ENCODE measurements around the gene CCSER2.
A peak's percentile ranks its signal among the peaks of the same experiment; 100 is the strongest.
"Not testable (repeated sequence)": the region's sequence is repeated elsewhere in the genome, so short reads cannot be mapped to it uniquely, and the experiment has no call there.

CCSER2 gene

DNA sequence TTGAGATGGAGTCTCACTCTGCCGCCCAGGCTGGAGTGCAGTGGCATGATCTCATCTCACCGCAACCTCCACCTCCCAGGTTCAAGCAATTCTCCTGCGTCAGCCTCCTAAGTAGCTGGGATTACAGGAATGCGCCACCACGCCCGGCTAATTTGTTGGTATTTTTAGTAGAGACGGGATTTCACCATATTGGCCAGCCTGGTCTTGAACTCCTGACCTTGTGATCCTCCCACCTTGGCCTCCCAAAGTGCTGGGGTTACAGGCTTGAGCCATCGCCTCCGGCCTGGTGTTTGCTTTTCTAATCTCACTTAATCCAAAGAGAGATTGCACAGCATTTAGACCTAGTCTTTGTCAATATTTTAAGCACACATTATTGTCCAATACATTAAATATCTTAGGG lies 1.4 kb upstream of the CCSER2 start:
- not testable (repeated sequence) for H2AK5ac ChIP-seq (ENCODE audit: low read length, severe bottlenecking); H3K14ac ChIP-seq (ENCODE audit: low read length in 2 of 2); H3K36me3 ChIP-seq (ENCODE audit: control insufficient read depth in 1 of 2, insufficient read depth in 2 of 2, low read depth in 1 of 2, low read length in 2 of 2); DNase-seq; H4K91ac ChIP-seq (ENCODE audit: low read length); H2BK5ac ChIP-seq (ENCODE audit: low read depth, low read length, poor library complexity, severe bottlenecking); H2BK12ac ChIP-seq (ENCODE audit: low read length in 2 of 2); H3K4ac ChIP-seq (ENCODE audit: low read depth in 1 of 2, low read length in 2 of 2); H3K4me3 ChIP-seq (ENCODE audit: insufficient read depth in 1 of 2, low read depth in 1 of 2, low read length in 2 of 2); H3K18ac ChIP-seq (ENCODE audit: low read depth in 1 of 2, low read length in 2 of 2); H3K9ac ChIP-seq (ENCODE audit: low read length); H3K4me1 ChIP-seq (ENCODE audit: control insufficient read depth, insufficient read depth, low read depth, low read length); H2BK15ac ChIP-seq (ENCODE audit: low read depth, poor library complexity, severe bottlenecking); H3K9me3 ChIP-seq (ENCODE audit: control insufficient read depth, low read length); H4K8ac ChIP-seq (ENCODE audit: low read length); H3K27ac ChIP-seq (ENCODE audit: low read length, poor library complexity, severe bottlenecking); H3K4me2 ChIP-seq (ENCODE audit: low read length, poor library complexity, severe bottlenecking); H2AFZ ChIP-seq (ENCODE audit: low read depth, low read length); H3K79me1 ChIP-seq (replicated peaks; ENCODE audit: low read length, poor library complexity, severe bottlenecking); H3K27me3 ChIP-seq (ENCODE audit: control insufficient read depth in 1 of 2, insufficient read depth in 1 of 2, low read length in 2 of 2); H3K23ac ChIP-seq (ENCODE audit: low read length in 2 of 2); H2BK120ac ChIP-seq (ENCODE audit: low read depth, low read length)
- WGBS = 96% methylated on average over 7 of the region's 9 CpGs

DNA sequence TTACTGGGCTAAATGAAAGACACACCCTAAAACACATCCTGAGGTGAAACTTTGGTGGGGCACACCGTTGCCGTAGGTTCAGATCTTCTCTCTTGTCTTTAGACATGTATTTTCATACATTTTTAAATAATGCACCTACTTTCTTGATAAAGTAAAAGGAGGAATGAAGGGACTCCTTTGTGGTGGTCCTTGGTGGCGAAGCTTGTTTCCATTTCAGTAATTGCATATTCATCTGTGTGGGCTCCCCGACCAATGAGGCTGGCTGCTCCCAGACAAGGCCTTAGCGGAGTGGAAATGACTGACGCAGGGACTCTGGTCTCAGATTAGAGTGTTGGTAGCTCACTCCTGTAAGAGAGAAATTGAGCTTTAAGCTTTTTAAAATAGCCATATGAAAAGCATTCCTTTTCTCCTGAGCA lies 815 bp downstream of the CCSER2 start:
- Histone ChIP-seq H3K79me1 (replicated peaks; ENCODE audit: low read length, poor library complexity, severe bottlenecking) (peaks cover 5% of the 10 kb centered on the region), H2BK120ac (ENCODE audit: low read depth, low read length) (no peak overlapping the region), H3K4me2 (ENCODE audit: low read length, poor library complexity, severe bottlenecking) (peak overlapping the region; percentile 6), H3K14ac (ENCODE audit: low read length in 2 of 2) (no peak overlapping the region), H3K4me1 (ENCODE audit: control insufficient read depth, insufficient read depth, low read depth, low read length) (peaks cover 6% of the 10 kb centered on the region), H2AFZ (ENCODE audit: low read depth, low read length) (no peak overlapping the region), H3K4me3 (ENCODE audit: insufficient read depth in 1 of 2, low read depth in 1 of 2, low read length in 2 of 2) (peak overlapping the region; percentile 93 to 98), H3K9ac (ENCODE audit: low read length) (peak overlapping the region; percentile 98), H3K27me3 (ENCODE audit: control insufficient read depth in 1 of 2, insufficient read depth in 1 of 2, low read length in 2 of 2) (no peaks in the 10 kb centered on the region), H3K18ac (ENCODE audit: low read depth in 1 of 2, low read length in 2 of 2) (peak overlapping the region; percentile 83 to 85), H2BK15ac (ENCODE audit: low read depth, poor library complexity, severe bottlenecking) (no peak overlapping the region), H2BK5ac (ENCODE audit: low read depth, low read length, poor library complexity, severe bottlenecking) (no peak overlapping the region), H3K23ac (ENCODE audit: low read length in 2 of 2) (no peak overlapping the region), H4K8ac (ENCODE audit: low read length) (no peak overlapping the region), H3K9me3 (ENCODE audit: control insufficient read depth, low read length) (no peaks in the 10 kb centered on the region), H2BK12ac (ENCODE audit: low read length in 2 of 2) (no peak overlapping the region), H4K91ac (ENCODE audit: low read length) (no peak overlapping the region), H3K27ac (ENCODE audit: low read length, poor library complexity, severe bottlenecking) (peak overlapping the region; percentile 34), H3K36me3 (ENCODE audit: control insufficient read depth in 1 of 2, insufficient read depth in 2 of 2, low read depth in 1 of 2, low read length in 2 of 2) (no peaks in the 10 kb centered on the region), H3K4ac (ENCODE audit: low read depth in 1 of 2, low read length in 2 of 2) (peak overlapping the region in 1 of 2 experiments; percentile 7), H2AK5ac (ENCODE audit: low read length, severe bottlenecking) (no peak overlapping the region)
- peak; percentile 75 for DNase-seq
- 0% methylated on average over 2 of the region's 6 CpGs for WGBS

DNA sequence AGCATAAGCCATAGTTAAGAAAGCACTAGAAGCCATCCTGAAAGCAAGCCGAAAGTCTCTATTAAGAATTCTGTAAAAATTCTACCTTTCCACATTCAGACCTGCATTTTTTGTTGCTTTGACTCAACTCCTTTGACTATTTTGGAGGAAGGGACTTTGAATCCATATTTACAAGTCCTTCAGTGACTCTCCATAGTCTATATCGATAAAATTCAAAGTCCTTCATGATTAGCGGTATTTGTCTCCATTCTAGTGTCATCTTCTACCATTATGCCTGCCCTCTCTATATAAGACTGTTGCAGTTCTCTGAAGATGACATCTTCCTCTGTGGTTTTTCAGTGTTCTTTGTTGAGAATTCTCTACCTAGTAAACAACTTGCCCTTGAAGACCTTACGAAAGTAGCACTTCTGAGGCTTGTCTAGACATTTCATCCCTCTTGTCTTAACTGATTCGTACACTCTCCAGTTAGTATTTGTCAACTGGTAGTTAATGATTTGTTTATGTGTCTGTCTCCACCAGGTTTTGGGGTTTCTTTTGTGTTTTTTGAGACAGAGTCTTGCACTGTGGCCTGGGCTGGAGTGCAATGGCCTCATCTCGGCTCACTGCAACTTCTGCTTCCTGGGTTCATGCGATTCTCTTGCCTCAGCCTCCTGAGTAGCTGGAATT lies 1.7 kb downstream of the CCSER2 start:
- peaks cover 6% of the 10 kb centered on the region for H3K4me1 ChIP-seq (ENCODE audit: control insufficient read depth, insufficient read depth, low read depth, low read length)
- H2BK120ac ChIP-seq (ENCODE audit: low read depth, low read length) = no peak overlapping the region
- H2AK5ac ChIP-seq (ENCODE audit: low read length, severe bottlenecking) = no peak overlapping the region
- H3K9me3 ChIP-seq (ENCODE audit: control insufficient read depth, low read length) = no peaks in the 10 kb centered on the region
- peak; percentile 52 for DNase-seq
- no peaks in the 10 kb centered on the region for H3K36me3 ChIP-seq (ENCODE audit: control insufficient read depth in 1 of 2, insufficient read depth in 2 of 2, low read depth in 1 of 2, low read length in 2 of 2)
- no peak overlapping the region for H4K91ac ChIP-seq (ENCODE audit: low read length)
- H3K9ac ChIP-seq (ENCODE audit: low read length) = peak overlapping the region; percentile 98
- H3K27ac ChIP-seq (ENCODE audit: low read length, poor library complexity, severe bottlenecking) = no peak overlapping the region
- H3K14ac ChIP-seq (ENCODE audit: low read length in 2 of 2) = no peak overlapping the region
- no peak overlapping the region for H4K8ac ChIP-seq (ENCODE audit: low read length)
- no peak overlapping the region for H3K23ac ChIP-seq (ENCODE audit: low read length in 2 of 2)
- H3K4me3 ChIP-seq (ENCODE audit: insufficient read depth in 1 of 2, low read depth in 1 of 2, low read length in 2 of 2) = peak overlapping the region in 1 of 2 experiments; percentile 93
- H3K79me1 ChIP-seq (replicated peaks; ENCODE audit: low read length, poor library complexity, severe bottlenecking) = peaks cover 5% of the 10 kb centered on the region
- no peak overlapping the region for H2BK5ac ChIP-seq (ENCODE audit: low read depth, low read length, poor library complexity, severe bottlenecking)
- no peak overlapping the region for H3K4ac ChIP-seq (ENCODE audit: low read depth in 1 of 2, low read length in 2 of 2)
- 100% methylated on average over 3 of the region's 7 CpGs for WGBS
- no peak overlapping the region for H2BK15ac ChIP-seq (ENCODE audit: low read depth, poor library complexity, severe bottlenecking)
- no peaks in the 10 kb centered on the region for H3K27me3 ChIP-seq (ENCODE audit: control insufficient read depth in 1 of 2, insufficient read depth in 1 of 2, low read length in 2 of 2)
- no peak overlapping the region for H2AFZ ChIP-seq (ENCODE audit: low read depth, low read length)
- H3K4me2 ChIP-seq (ENCODE audit: low read length, poor library complexity, severe bottlenecking) = peak overlapping the region; percentile 16
- H2BK12ac ChIP-seq (ENCODE audit: low read length in 2 of 2) = no peak overlapping the region
- no peak overlapping the region for H3K18ac ChIP-seq (ENCODE audit: low read depth in 1 of 2, low read length in 2 of 2)

DNA sequence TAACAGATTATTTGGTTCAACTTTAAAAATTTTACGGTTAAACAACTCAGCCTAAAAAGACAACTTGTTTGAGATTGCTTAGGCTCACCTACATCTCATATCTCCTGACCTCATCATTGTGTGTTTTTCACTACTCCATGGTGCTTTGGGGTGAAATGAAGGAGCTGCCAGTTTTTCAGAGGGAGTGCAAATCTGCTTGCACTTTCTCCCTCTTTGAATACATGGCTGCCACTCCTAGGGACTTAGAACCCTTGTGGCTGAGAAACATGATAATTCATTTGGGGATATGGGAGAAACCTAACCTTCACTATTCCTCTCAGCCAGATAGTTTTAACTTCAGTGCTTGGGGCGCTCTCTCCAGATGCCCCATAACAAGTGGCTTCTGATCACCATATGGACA lies 2.7 kb downstream of the CCSER2 start:
- no peaks in the 10 kb centered on the region for H3K27me3 ChIP-seq (ENCODE audit: control insufficient read depth in 1 of 2, insufficient read depth in 1 of 2, low read length in 2 of 2)
- no peak overlapping the region for H3K4me2 ChIP-seq (ENCODE audit: low read length, poor library complexity, severe bottlenecking)
- no peak overlapping the region for H3K27ac ChIP-seq (ENCODE audit: low read length, poor library complexity, severe bottlenecking)
- H2AFZ ChIP-seq (ENCODE audit: low read depth, low read length) = no peak overlapping the region
- no peak overlapping the region for H3K18ac ChIP-seq (ENCODE audit: low read depth in 1 of 2, low read length in 2 of 2)
- H2AK5ac ChIP-seq (ENCODE audit: low read length, severe bottlenecking) = no peak overlapping the region
- H3K4me3 ChIP-seq (ENCODE audit: insufficient read depth in 1 of 2, low read depth in 1 of 2, low read length in 2 of 2) = no peak overlapping the region
- no peak overlapping the region for H2BK12ac ChIP-seq (ENCODE audit: low read length in 2 of 2)
- peak overlapping the region; percentile 9 for H3K9ac ChIP-seq (ENCODE audit: low read length)
- H4K91ac ChIP-seq (ENCODE audit: low read length) = no peak overlapping the region
- no CpG with 5 or more reads among the region's 2 CpGs for WGBS
- peaks cover 6% of the 10 kb centered on the region for H3K4me1 ChIP-seq (ENCODE audit: control insufficient read depth, insufficient read depth, low read depth, low read length)
- no peak overlapping the region for H2BK120ac ChIP-seq (ENCODE audit: low read depth, low read length)
- H3K79me1 ChIP-seq (replicated peaks; ENCODE audit: low read length, poor library complexity, severe bottlenecking) = peaks cover 8% of the 10 kb centered on the region
- H3K9me3 ChIP-seq (ENCODE audit: control insufficient read depth, low read length) = no peaks in the 10 kb centered on the region
- H2BK5ac ChIP-seq (ENCODE audit: low read depth, low read length, poor library complexity, severe bottlenecking) = no peak overlapping the region
- H4K8ac ChIP-seq (ENCODE audit: low read length) = no peak overlapping the region
- no peak overlapping the region for H3K23ac ChIP-seq (ENCODE audit: low read length in 2 of 2)
- no peak overlapping the region for H2BK15ac ChIP-seq (ENCODE audit: low read depth, poor library complexity, severe bottlenecking)
- no peak overlapping the region for H3K14ac ChIP-seq (ENCODE audit: low read length in 2 of 2)
- no peak overlapping the region for H3K4ac ChIP-seq (ENCODE audit: low read depth in 1 of 2, low read length in 2 of 2)
- no peak for DNase-seq
- no peaks in the 10 kb centered on the region for H3K36me3 ChIP-seq (ENCODE audit: control insufficient read depth in 1 of 2, insufficient read depth in 2 of 2, low read depth in 1 of 2, low read length in 2 of 2)
